ENCODE measurements around the gene SGK2. TPM values are rescaled to one million over a fixed set of nuclear protein-coding genes. Genes with fewer than 3 reads are reported as not detected.

SGK2 gene
- total and polyA plus RNA-seq, 9 of the 15 experiments (the other 6 are each of a cell fraction or from before 2014, with no cell fraction given), result 0.07 to 0.31 (median 0.15) TPM; not detected in 2

DNA sequence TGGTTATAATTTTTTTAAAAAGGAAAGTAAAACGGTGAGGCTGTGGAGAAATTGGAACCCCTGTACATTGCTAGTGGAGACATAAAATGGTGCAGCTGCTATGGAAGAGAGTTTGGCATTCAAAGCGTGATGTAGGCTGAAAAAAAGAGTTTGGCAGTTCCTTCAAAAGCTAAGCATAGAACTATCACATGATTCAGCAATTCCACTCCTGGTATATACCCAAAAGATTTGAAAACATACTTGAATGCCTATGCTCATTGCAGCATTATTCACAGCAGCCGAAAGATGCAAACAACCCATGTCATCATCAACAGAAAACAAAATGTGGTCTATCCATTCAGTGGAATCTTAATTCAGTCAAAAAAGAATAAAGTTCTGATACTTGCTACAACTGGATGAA, 4.5 kb upstream of the SGK2 start (continued):
- TF ChIP-seq, protein P1, sequence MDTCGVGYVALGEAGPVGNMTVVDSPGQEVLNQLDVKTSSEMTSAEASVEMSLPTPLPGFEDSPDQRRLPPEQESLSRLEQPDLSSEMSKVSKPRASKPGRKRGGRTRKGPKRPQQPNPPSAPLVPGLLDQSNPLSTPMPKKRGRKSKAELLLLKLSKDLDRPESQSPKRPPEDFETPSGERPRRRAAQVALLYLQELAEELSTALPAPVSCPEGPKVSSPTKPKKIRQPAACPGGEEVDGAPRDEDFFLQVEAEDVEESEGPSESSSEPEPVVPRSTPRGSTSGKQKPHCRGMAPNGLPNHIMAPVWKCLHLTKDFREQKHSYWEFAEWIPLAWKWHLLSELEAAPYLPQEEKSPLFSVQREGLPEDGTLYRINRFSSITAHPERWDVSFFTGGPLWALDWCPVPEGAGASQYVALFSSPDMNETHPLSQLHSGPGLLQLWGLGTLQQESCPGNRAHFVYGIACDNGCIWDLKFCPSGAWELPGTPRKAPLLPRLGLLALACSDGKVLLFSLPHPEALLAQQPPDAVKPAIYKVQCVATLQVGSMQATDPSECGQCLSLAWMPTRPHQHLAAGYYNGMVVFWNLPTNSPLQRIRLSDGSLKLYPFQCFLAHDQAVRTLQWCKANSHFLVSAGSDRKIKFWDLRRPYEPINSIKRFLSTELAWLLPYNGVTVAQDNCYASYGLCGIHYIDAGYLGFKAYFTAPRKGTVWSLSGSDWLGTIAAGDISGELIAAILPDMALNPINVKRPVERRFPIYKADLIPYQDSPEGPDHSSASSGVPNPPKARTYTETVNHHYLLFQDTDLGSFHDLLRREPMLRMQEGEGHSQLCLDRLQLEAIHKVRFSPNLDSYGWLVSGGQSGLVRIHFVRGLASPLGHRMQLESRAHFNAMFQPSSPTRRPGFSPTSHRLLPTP (IDR thresholded peaks at IDR 0.05; ENCODE audit: borderline replicate concordance, extremely low read depth, insufficient read length), result no peak
- TF ChIP-seq LEF1 (IDR thresholded peaks at IDR 0.05) (no peak), PML (IDR thresholded peaks at IDR 0.05; ENCODE audit: low read length) (no peak), ETS2 (tag; IDR thresholded peaks at IDR 0.05; ENCODE audit: borderline replicate concordance, poor library complexity, severe bottlenecking) (no peak), MAFG (tag; conservative IDR thresholded peaks at IDR 0.05) (peak; percentile 44), EHMT2 (IDR thresholded peaks at IDR 0.05) (0 out of 2 replicates have a peak, but pooled peaks have one; percentile 7), ZNF764 (CRISPR knock-in tag; IDR thresholded peaks at IDR 0.05; ENCODE audit: low read depth) (no peak), FOSL1 (tag; conservative IDR thresholded peaks at IDR 0.05) (no peak), ZKSCAN1 (IDR thresholded peaks at IDR 0.05; ENCODE audit: low read depth, low read length) (no peak)
- TF ChIP-seq, protein P2, sequence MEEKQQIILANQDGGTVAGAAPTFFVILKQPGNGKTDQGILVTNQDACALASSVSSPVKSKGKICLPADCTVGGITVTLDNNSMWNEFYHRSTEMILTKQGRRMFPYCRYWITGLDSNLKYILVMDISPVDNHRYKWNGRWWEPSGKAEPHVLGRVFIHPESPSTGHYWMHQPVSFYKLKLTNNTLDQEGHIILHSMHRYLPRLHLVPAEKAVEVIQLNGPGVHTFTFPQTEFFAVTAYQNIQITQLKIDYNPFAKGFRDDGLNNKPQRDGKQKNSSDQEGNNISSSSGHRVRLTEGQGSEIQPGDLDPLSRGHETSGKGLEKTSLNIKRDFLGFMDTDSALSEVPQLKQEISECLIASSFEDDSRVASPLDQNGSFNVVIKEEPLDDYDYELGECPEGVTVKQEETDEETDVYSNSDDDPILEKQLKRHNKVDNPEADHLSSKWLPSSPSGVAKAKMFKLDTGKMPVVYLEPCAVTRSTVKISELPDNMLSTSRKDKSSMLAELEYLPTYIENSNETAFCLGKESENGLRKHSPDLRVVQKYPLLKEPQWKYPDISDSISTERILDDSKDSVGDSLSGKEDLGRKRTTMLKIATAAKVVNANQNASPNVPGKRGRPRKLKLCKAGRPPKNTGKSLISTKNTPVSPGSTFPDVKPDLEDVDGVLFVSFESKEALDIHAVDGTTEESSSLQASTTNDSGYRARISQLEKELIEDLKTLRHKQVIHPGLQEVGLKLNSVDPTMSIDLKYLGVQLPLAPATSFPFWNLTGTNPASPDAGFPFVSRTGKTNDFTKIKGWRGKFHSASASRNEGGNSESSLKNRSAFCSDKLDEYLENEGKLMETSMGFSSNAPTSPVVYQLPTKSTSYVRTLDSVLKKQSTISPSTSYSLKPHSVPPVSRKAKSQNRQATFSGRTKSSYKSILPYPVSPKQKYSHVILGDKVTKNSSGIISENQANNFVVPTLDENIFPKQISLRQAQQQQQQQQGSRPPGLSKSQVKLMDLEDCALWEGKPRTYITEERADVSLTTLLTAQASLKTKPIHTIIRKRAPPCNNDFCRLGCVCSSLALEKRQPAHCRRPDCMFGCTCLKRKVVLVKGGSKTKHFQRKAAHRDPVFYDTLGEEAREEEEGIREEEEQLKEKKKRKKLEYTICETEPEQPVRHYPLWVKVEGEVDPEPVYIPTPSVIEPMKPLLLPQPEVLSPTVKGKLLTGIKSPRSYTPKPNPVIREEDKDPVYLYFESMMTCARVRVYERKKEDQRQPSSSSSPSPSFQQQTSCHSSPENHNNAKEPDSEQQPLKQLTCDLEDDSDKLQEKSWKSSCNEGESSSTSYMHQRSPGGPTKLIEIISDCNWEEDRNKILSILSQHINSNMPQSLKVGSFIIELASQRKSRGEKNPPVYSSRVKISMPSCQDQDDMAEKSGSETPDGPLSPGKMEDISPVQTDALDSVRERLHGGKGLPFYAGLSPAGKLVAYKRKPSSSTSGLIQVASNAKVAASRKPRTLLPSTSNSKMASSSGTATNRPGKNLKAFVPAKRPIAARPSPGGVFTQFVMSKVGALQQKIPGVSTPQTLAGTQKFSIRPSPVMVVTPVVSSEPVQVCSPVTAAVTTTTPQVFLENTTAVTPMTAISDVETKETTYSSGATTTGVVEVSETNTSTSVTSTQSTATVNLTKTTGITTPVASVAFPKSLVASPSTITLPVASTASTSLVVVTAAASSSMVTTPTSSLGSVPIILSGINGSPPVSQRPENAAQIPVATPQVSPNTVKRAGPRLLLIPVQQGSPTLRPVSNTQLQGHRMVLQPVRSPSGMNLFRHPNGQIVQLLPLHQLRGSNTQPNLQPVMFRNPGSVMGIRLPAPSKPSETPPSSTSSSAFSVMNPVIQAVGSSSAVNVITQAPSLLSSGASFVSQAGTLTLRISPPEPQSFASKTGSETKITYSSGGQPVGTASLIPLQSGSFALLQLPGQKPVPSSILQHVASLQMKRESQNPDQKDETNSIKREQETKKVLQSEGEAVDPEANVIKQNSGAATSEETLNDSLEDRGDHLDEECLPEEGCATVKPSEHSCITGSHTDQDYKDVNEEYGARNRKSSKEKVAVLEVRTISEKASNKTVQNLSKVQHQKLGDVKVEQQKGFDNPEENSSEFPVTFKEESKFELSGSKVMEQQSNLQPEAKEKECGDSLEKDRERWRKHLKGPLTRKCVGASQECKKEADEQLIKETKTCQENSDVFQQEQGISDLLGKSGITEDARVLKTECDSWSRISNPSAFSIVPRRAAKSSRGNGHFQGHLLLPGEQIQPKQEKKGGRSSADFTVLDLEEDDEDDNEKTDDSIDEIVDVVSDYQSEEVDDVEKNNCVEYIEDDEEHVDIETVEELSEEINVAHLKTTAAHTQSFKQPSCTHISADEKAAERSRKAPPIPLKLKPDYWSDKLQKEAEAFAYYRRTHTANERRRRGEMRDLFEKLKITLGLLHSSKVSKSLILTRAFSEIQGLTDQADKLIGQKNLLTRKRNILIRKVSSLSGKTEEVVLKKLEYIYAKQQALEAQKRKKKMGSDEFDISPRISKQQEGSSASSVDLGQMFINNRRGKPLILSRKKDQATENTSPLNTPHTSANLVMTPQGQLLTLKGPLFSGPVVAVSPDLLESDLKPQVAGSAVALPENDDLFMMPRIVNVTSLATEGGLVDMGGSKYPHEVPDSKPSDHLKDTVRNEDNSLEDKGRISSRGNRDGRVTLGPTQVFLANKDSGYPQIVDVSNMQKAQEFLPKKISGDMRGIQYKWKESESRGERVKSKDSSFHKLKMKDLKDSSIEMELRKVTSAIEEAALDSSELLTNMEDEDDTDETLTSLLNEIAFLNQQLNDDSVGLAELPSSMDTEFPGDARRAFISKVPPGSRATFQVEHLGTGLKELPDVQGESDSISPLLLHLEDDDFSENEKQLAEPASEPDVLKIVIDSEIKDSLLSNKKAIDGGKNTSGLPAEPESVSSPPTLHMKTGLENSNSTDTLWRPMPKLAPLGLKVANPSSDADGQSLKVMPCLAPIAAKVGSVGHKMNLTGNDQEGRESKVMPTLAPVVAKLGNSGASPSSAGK (IDR thresholded peaks at IDR 0.05), result no peak
- TF ChIP-seq, protein P3, sequence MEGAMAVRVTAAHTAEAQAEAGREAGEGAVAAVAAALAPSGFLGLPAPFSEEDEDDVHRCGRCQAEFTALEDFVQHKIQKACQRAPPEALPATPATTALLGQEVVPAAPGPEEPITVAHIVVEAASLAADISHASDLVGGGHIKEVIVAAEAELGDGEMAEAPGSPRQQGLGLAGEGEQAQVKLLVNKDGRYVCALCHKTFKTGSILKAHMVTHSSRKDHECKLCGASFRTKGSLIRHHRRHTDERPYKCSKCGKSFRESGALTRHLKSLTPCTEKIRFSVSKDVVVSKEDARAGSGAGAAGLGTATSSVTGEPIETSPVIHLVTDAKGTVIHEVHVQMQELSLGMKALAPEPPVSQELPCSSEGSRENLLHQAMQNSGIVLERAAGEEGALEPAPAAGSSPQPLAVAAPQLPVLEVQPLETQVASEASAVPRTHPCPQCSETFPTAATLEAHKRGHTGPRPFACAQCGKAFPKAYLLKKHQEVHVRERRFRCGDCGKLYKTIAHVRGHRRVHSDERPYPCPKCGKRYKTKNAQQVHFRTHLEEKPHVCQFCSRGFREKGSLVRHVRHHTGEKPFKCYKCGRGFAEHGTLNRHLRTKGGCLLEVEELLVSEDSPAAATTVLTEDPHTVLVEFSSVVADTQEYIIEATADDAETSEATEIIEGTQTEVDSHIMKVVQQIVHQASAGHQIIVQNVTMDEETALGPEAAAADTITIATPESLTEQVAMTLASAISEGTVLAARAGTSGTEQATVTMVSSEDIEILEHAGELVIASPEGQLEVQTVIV (CRISPR knock-in tag; IDR thresholded peaks at IDR 0.05; ENCODE audit: borderline replicate concordance), result no peak

All from K562 (cell line).